ENCODE data around the gene FABP2.
A peak's percentile ranks its signal among the peaks of the same experiment; 100 is the strongest.
"Not testable (repeated sequence)": the region's sequence is repeated elsewhere in the genome, so short reads cannot be mapped to it uniquely, and the experiment has no call there.

Gene FABP2

GRCh38 chr4:119310826-119311225 lies 11.1 kb downstream of the FABP2 start:
- no peak for DNase-seq (ENCODE audit: low spot score)

DNA sequence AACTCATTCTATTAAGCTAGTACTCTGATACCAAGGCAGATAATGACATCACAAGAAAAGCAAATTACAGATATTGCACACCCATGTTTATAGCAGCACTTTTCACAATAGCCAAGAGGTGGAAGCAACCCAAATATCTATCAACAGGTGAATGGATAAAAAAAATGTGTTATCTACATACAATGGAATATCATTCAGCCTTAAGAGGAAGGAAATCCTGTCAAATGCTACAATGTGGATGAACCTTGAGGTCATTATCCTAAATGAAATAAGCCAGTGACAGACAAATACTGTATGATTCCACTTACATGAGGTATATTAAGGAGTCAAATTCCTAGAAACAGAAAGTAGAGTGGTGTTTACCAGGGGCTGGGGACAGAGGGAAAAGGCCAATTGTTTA lies 14.3 kb downstream of the FABP2 start:
- DNase-seq (ENCODE audit: low spot score), result no peak

DNA sequence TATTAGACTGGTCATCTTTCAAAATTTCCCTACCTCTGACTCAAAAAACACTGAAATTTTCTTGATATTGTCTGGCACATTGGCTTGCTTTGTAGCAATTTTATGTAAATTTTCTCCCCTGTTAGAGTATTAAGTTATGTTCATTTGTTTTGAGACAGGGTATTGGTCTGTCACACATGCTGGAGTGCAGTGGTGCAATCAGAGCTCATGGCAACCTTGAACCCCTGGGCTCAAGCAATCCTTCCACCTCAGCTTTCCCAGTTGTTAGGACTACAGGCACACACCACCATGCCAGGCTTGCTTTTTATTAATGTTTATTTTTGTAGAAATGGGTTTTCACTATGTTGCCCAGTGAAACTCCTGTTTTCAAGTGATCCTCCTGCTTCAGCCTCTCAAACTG lies 17.5 kb downstream of the FABP2 start:
- no peak for DNase-seq (ENCODE audit: low spot score)

DNA sequence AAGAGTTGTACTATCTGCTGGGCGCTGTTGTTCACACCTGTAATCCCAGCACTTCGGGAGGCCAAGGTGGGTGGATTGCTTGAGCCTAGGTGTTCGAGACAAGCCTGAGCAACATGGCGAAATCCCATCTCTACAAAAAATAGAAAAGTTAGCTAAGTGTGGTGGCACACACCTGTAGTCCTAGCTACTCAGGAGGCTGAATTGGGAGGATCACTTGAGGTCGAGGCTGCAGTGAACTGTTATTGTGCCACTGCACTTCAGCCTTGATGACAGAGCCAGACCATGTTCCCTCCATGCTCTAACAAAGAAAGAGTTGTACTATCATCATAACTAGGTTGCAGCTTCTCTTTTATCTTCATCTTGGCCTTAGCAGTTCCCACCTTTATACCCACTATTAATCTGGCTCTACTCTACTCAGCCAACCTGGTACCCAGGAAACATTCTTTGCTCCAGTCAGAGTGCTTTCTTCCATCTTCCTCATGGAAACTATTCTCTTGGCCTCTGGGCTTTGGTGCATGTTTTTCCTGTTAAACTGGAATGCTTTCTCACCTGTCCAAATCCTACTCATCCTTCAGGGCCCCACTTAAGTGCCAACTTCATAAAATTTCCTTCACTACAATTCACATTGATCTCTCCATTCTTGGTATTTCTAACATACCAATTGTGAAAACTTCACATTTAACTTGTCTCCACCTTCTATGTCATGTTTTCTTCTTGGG lies 18.2 kb downstream of the FABP2 start:
- DNase-seq (ENCODE audit: low spot score), result no peak

DNA sequence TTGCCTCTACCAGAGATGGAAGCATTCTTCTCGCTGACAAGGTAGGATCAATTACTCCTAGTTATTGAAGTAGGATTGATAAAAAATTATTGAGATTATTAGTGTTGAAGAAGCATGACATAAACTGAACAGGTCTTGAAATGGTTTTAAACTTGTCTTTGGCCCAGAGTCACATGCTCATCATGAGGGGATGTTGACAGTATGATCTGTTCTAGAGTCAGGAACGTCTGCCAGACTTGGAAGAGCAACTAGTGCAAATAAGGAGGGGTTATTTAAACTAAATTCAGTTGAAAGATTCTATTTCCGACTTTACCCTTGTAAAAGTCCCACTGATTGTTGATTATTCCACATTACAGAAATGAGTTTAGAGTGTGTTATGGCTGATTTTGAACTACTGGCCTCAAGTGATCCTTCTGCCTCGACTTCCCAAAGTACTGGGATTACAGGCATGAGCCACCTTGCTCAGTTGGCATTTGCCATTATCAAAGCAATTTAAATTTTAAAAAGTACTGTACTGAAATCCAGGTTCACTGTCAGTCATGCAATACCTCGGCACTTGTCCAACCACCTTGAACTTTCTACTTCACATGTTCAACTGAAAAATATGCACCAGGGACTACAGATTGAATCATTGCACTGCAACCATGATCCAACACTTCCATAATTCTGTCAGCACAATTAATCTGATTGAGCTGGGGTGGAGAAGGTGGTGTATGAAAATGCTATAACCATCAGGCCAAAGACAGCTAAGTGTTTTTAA lies 19.7 kb downstream of the FABP2 start:
- DNase-seq (ENCODE audit: low spot score), result no peak

DNA sequence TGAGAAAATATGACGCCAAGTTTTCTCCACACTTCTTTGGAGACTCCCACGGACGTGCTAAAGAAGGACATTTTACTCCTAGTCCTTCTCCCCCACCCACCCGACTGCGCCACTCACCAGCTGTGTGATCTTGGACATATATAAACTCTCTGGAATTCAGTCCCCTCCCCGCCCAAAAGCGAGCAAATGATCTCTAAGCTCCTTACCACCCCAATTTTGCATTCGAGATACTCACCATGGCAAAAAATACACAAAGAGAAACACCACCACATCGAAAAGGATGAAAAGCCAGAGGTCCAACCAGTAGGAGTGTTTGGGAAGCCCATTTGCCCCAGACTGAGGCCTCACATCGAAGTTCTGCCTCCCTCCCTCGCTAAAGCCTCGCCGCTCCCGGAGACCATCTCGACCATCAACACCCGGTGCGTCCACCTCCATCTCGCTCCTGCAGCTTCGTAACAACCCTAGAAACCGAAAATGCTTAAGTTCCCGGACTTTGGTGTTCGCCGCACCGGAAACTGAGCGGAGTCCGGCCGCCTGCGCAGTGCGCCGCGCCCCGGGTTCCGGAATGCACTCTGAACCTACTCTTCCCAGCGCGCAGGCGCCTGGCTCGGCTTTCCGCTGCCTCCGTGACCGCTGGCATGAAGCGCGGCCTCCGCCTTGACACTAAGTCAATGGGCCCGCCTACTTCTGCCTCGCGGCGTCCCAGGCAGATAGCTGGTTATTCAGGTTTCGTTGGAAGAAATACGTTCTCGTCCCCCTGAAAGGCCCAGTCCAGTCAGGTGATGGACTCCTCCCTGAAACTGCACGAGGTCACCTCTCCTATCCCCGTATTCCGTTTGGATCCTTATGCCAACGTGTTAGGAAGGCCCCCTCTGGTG lies 21.6 kb downstream of the FABP2 start:
- DNase-seq (ENCODE audit: low spot score), result peak; percentile 96

- DNase-seq (ENCODE audit: low spot score), result no peak
Observed at GRCh38 chr4:119299741-119300100, 22.2 kb downstream of the FABP2 start.

- DNase-seq (ENCODE audit: low spot score), result peak; percentile 4
Observed at GRCh38 chr4:119299260-119299671, 22.7 kb downstream of the FABP2 start.

DNA sequence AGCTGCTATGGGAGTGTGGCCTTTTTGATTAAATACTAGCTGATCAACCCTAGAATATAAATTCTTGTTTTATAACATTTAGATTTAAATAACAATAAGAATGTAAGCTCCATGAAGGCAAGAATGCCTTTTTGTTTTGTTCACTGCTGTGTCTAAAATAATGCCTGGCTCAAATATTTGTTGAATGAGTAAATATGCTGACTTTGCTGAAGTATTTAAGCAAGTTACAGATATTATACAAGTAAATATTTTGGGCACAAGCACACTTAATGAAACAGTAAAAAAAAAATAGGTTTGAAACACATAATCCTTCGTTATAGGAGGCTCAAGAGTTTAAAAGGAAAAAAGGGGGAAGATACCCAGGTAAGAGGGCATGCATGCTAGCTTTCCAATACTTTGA lies 24.1 kb downstream of the FABP2 start:
- DNase-seq (ENCODE audit: low spot score), result no peak

DNA sequence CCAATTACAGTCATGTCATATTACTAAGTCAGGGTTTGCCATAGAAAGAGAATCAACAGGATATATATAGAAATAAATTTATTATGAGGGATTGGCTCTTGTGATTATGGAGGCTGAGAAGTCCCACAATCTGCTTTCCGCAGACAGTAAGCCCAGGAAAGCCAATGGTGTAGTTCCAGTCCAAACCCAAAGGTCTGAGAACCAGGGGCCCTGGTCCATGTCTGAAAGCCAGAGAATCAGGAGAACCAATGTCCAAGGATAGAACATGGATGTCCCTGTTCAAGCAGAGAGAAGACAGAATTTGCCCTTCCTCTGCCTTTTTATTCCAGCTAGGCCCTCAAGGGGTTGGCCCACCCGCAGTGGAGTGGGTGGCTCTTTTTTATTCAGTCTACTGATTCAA lies 25.6 kb downstream of the FABP2 start:
- DNase-seq (ENCODE audit: low spot score), result no peak

GRCh38 chr4:119290598-119290997 lies 31.3 kb downstream of the FABP2 start:
- no peak for DNase-seq (ENCODE audit: low spot score)

- DNase-seq (ENCODE audit: low spot score), result no peak
Observed at GRCh38 chr4:119289313-119289712, 32.6 kb downstream of the FABP2 start.

DNA sequence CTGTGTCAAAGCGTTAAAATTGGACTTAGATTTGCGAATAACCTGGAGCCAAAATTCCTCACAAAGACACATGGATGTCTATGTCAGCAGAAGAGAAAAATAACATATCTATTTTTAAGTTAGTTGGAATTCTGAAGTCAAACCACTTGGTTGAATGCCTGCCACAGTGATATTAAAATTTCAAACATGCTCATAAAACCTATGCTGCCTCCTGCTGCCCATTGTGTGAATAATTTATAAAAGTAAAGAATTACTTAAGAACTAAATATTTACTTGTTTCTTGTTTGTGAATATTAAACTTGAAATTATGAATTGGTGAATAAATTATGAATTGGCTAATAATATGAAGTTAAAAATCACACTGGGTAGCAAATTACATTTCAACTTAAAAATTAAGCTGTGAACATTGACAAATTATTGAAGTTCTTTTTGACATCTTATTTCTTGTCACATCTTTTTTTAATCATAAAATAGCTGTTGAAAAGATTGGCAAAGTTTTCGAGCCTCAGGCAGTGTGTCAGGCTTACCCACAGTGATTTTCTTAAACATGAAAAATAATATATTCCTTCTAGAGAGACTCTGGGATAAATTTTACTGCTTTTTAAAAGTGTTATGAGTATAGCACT lies 35.4 kb downstream of the FABP2 start:
- peak; percentile 31 for DNase-seq (ENCODE audit: low spot score)

- peak; percentile 4 for DNase-seq (ENCODE audit: low spot score)
Observed at GRCh38 chr4:119284876-119285780, 36.8 kb downstream of the FABP2 start.

DNA sequence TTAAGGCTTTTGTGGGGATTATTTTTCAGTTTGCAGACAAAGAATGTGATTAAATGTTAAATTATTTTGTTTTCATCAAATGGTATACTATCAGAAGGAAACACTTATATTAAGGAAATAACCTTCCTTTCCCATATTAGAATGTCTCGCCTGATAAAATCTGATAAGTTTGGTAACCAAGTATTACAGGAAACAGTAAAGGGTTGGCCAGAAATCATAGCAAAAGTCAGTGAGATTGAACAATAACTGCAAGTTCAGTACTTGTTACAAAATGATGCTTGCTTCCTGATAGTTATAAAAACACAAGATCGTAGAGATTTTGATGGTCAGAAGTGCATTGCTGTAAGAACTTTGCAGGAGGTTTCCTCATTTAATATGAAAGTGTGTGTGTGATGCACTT lies 40.5 kb downstream of the FABP2 start:
- no peak for DNase-seq (ENCODE audit: low spot score)

DNA sequence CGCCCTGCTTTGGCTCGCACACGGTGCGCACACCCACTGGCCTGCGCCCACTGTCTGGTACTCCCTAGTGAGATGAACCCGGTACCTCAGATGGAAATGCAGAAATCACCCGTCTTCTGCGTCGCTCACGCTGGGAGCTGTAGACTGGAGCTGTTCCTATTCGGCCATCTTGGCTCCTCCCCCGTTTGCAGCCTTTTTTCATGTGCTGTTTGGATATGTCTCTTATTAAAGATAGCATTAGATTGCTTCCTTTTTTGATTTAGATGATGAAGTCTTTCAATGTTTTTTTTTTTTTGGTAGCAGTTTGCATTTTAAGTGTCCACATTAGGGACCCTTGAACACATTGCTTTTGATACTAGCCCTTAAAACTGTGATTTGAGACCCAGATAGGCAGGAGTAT lies 42.0 kb downstream of the FABP2 start:
- not testable (repeated sequence) for DNase-seq (ENCODE audit: low spot score)

DNA sequence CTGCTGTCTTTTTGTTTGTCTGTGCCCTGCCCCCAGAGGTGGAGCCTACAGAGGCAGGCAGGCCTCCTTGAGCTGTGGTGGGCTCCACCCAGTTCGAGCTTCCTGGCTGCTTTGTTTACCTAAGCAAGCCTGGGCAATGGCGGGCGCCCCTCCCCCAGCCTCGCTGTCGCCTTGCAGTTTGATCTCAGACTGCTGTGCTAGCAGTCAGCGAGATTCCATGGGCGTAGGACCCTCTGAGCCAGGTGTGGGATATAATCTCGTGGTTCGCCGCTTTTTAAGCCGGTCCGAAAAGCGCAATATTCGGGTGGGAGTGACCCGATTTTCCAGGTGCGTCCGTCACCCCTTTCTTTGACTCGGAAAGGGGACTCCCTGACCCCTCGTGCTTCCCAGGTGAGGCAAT lies 42.4 kb downstream of the FABP2 start:
- not testable (repeated sequence) for DNase-seq (ENCODE audit: low spot score)

DNA sequence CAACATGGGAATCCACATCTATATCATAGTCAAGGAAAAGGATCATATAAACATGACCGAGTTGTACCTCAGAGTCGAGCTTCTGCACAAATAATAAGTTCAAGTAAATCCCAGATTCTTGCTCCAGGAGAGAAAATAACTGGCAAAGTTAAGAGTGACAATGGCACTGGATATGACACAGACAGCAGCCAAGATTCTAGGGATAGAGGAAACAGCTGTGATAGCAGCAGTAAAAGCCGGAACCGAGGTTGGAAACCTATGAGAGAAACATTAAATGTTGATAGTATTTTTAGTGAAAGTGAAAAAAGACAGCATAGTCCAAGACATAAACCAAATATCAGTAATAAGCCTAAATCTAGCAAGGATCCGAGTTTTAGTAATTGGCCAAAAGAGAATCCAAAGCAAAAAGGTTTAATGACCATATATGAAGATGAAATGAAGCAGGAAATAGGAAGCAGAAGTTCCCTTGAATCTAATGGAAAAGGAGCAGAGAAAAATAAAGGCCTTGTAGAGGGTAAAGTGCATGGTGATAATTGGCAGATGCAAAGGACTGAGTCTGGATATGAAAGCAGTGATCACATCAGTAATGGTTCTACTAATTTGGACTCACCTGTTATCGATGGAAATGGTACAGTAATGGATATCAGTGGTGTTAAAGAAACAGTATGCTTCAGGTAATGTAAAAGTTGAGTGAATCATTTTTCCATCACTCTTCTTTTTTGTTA lies 50.4 kb downstream of the FABP2 start:
- no peak for DNase-seq (ENCODE audit: low spot score)

DNA sequence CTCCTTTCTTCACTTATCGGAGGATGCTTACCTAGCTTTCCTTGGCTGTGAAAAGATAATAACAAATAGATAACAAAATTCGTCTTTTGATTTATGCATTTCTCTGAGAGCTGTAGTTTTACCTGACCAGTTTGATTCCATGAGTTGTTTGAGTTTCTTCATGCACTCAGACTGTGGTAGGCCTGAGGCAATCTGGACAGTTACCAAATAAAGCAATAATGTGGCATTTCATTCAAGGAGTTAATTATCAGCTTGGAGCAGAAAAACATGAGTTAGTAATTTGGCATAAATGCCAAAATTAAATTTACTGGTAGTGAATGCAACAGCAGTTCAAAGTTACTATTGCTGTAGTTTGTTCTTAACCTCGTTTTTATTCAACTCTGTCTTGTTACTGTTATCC lies 53.5 kb downstream of the FABP2 start:
- DNase-seq (ENCODE audit: low spot score), result no peak
